Colonic mucosa (tissue), 2 donors: ENCODE results near the gene TRIOBP. TPM values are rescaled to one million over a fixed set of nuclear protein-coding genes. Genes with fewer than 3 reads are reported as not detected.

Experiments
- total RNA-seq, 2 donors: library from RNA; stranded (reverse); fragmentation: NEBNext Ultra II Directional in 1 of 2; extraction: Animal tissue kit (Norgen Biotek cat#: 25700) in 1 of 2; gene quantifications; one replicate each; pipeline ENCODE4 v1.2.1, GENCODE V29; 2021
- donor health status: DM: no; HTN: no; CAD: no.
- donor health status: DM: no; HTN: no; CAD: no.

The TRIOBP gene
- total RNA-seq, 2 donors from 2014 or later: 69.5 to 75.7 TPM

Other genes with a start within 250 kb of the TRIOBP start
- 10 to 100 TPM in 1 of 2 donors, 1 to 10 TPM in 1; 6.5 to 10.7 TPM for gene MFNG, start 210.7 kb upstream of the TRIOBP start, total RNA-seq
- gene CARD10, start 177.6 kb upstream of the TRIOBP start, total RNA-seq: 10 to 100 TPM; 59.3 to 60.5 TPM
- gene CDC42EP1, start 136.6 kb upstream of the TRIOBP start, total RNA-seq: 10 to 100 TPM; 66.1 to 97.0 TPM
- gene LGALS2, start 117.0 kb upstream of the TRIOBP start, total RNA-seq: 100 to 1,000 TPM; 118 to 160 TPM
- gene GGA1, start 88.2 kb upstream of the TRIOBP start, total RNA-seq: 10 to 100 TPM; 45.7 to 90.2 TPM
- 100 to 1,000 TPM in 1 of 2 donors, 10 to 100 TPM in 1; 91.8 to 125 TPM for gene SH3BP1, start 57.4 kb upstream of the TRIOBP start, total RNA-seq
- 10 to 100 TPM; 24.5 to 34.0 TPM for gene PDXP, start 38.3 kb upstream of the TRIOBP start, total RNA-seq
- gene LGALS1, start 21.4 kb upstream of the TRIOBP start, total RNA-seq: 100 to 1,000 TPM in 1 of 2 donors, 10 to 100 TPM in 1; 83.3 to 222 TPM
- gene NOL12, start 10.7 kb upstream of the TRIOBP start, total RNA-seq: 10 to 100 TPM; 25.2 to 48.4 TPM
- 10 to 100 TPM; 13.0 to 23.5 TPM for gene GCAT, start 110.9 kb downstream of the TRIOBP start, total RNA-seq
- gene GALR3, start 126.3 kb downstream of the TRIOBP start, total RNA-seq: under 1 TPM in 1 of 2 donors, not detected in 1; 0.74 TPM
- 10 to 100 TPM; 27.1 to 34.2 TPM for gene ANKRD54, start 147.3 kb downstream of the TRIOBP start, total RNA-seq
- 100 to 1,000 TPM; 358 to 451 TPM for gene EIF3L, start 152.4 kb downstream of the TRIOBP start, total RNA-seq
- gene MICALL1, start 209.2 kb downstream of the TRIOBP start, total RNA-seq: 10 to 100 TPM; 27.3 TPM